D721Med (cell line): ENCODE results near the gene P2RY6.

Experiments
- DNase-seq: peaks from one replicate; pipeline ENCODE4 v3.0.0; 2011; ENCODE audit warnings: low spot score; ENCODE audit not compliant: insufficient read length
- FAIRE-seq: peaks from 2 replicates; lab custom pipeline; 2011; peaks lifted over from hg19 to GRCh38; lab: Jason Lieb, UNC
- TF ChIP-seq, protein P1 (sequence below): IDR thresholded peaks from 2 replicates; pipeline ENCODE4 v1.5.1; 2012; ENCODE audit warnings: mild to moderate bottlenecking, control low read depth; ENCODE audit not compliant: insufficient read depth; ENCODE audit errors: missing control alignments

P2RY6 gene

GRCh38 chr11:73315293-73316020 is 43.3 kb downstream of the P2RY6 start:
- FAIRE-seq = no peak
- TF ChIP-seq, protein P1, sequence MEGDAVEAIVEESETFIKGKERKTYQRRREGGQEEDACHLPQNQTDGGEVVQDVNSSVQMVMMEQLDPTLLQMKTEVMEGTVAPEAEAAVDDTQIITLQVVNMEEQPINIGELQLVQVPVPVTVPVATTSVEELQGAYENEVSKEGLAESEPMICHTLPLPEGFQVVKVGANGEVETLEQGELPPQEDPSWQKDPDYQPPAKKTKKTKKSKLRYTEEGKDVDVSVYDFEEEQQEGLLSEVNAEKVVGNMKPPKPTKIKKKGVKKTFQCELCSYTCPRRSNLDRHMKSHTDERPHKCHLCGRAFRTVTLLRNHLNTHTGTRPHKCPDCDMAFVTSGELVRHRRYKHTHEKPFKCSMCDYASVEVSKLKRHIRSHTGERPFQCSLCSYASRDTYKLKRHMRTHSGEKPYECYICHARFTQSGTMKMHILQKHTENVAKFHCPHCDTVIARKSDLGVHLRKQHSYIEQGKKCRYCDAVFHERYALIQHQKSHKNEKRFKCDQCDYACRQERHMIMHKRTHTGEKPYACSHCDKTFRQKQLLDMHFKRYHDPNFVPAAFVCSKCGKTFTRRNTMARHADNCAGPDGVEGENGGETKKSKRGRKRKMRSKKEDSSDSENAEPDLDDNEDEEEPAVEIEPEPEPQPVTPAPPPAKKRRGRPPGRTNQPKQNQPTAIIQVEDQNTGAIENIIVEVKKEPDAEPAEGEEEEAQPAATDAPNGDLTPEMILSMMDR = no peak
- DNase-seq = peak; percentile 66

DNA sequence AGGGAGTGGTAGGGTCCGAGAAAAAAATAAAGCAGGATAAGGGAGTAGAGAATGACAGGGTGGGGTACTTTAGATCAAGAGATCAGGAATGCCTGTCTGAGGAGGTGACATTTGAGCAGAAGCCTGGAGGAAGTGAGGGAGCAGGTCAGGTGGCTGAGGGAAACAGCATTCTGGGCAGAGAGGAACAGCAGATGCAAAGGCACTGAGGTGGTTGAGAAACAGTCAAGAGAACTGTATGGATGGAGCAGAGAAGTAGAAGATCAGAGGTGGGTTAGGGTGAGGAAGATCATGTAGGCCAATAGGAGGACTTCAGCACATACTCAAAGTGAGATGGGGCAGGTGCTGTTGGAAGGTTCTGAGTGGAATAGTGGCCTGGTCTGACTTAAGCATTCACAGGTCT is 44.3 kb downstream of the P2RY6 start:
- DNase-seq = no peak
- TF ChIP-seq, protein P1 = no peak
- no peak for FAIRE-seq

- FAIRE-seq = no peak
- TF ChIP-seq, protein P1 = no peak
- no peak for DNase-seq
These were observed 45.2 kb downstream of the P2RY6 start for GRCh38 chr11:73317373-73317772.

DNA sequence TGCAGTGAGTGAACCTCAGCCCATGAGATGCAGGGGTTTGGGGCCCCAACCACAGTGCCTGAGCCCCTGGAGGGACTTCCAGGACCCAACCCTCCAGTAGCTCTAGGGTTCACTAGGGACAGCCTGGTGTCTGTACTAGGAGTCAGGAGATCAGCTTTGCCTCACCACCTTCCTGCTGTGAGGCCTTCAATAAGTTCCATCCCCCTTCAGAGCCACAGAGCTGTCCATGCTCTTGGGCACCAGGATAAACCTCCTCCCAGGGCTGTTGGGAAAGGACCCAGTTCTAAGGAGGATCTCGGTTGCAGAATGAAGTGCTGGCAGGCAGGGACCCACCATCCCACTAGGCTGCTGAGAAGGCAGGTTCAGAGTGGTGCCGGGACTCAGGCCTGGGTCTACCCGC is 45.7 kb downstream of the P2RY6 start:
- TF ChIP-seq, protein P1 = no peak
- FAIRE-seq (no peak), DNase-seq (no peak)

GRCh38 chr11:73318501-73319011 is 46.4 kb downstream of the P2RY6 start:
- no peak for FAIRE-seq
- DNase-seq = no peak
- TF ChIP-seq, protein P1 = no peak

- FAIRE-seq (no peak), DNase-seq (no peak)
- TF ChIP-seq, protein P1 = no peak
These were observed 48.8 kb downstream of the P2RY6 start for GRCh38 chr11:73320763-73321603.
